Immature natural killer cell (primary cell): ENCODE results near the gene VWA7. TPM values are rescaled to one million over a fixed set of nuclear protein-coding genes. Genes with fewer than 3 reads are reported as not detected.
"Not testable (repeated sequence)": the region's sequence is repeated elsewhere in the genome, so short reads cannot be mapped to it uniquely, and the experiment has no call there.

ENCODE experiments used
- DNase-seq, 3 donors: peaks; one replicate each; pipeline ENCODE4 v3.0.0; 2022; ENCODE audit warnings: mixed read lengths in 1 of 3
- H3K27ac Mint-ChIP-seq, 6 donors: one replicate each; pipeline ENCODE4 v1.8.0; 2020; ENCODE audit warnings: mixed read lengths in 6 of 6, mild to moderate bottlenecking in 5 of 6, inconsistent platforms in 4 of 6, moderate library complexity in 3 of 6
- H3K27me3 Mint-ChIP-seq, 3 donors: one replicate each; pipeline ENCODE4 v1.8.0; 2020 to 2021; ENCODE audit warnings: low read depth in 3 of 3, mild to moderate bottlenecking in 3 of 3, mixed read lengths in 3 of 3, moderate library complexity in 3 of 3, inconsistent platforms in 1 of 3
- H3K36me3 Mint-ChIP-seq, 3 donors: one replicate each; pipeline ENCODE4 v1.8.0; 2020; ENCODE audit warnings: mixed read lengths in 3 of 3, inconsistent platforms in 2 of 3, mild to moderate bottlenecking in 2 of 3
- H3K4me1 Mint-ChIP-seq, 2 donors: one replicate each; pipeline ENCODE4 v1.8.0; 2020; ENCODE audit warnings: inconsistent platforms in 2 of 2, mild to moderate bottlenecking in 2 of 2, mixed read lengths in 2 of 2, moderate library complexity in 1 of 2
- H3K4me3 Mint-ChIP-seq, 5 donors: one replicate each; pipeline ENCODE4 v1.8.0; 2020; ENCODE audit warnings: mild to moderate bottlenecking in 5 of 5, mixed read lengths in 5 of 5, inconsistent platforms in 3 of 5, moderate library complexity in 3 of 5
- H3K9me3 Mint-ChIP-seq, 6 donors: one replicate each; pipeline ENCODE4 v1.8.0; 2020; ENCODE audit warnings: mild to moderate bottlenecking in 6 of 6, mixed read lengths in 6 of 6, inconsistent platforms in 4 of 6, moderate library complexity in 3 of 6
- polyA plus RNA-seq, 3 donors: library from polyadenylated mRNA; unstranded; fragments of 300-500 nt; fragmentation: Illumina TruSeq; gene quantifications; one replicate each; pipeline ENCODE4 v1.2.3, GENCODE V29; 2021

The VWA7 gene
- polyA plus RNA-seq, 3 donors from 2014 or later = 0.21 to 1.8 (median 0.93) TPM

DNA sequence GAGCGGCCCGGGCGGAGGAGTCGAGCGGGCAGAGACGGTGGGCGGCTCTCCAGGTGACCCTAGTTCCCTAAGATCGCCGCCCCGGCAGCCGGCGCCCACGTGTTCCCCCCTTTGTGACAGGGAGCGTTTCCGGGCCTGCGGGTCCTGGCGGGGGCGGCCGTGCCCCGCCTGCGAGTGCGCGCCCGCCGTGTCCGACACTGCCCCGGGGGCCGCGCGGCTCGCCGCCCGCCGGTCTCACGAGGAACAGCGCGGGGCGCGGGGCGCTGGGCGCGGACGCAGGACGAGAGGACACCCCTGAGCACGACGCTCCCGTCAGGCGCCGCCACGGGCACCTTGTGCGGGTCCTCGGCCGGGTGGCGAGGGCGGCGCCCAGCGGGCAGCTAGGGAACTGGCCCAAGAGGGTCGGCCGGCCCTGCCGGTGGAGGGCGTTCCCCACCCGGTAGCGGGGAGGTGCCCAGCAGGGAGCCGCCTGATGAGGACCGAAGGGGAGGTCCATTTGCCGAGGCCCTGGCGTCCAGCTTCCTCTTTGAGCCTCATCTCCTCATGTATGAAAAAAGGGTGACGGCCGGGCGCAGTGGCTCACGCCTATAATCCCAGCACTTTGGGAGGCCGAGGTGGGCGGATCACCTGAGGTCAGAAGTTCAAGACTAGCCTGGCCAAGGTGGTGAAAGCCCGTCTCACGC is 18.6 kb upstream of the VWA7 start, which contains the start of gene VARS1:
VARS1 (minus strand) TSS at position 137 of the 683 bp plus-strand sequence. CDS start 535 bp downstream, outside the sequence.
- Mint-ChIP-seq H3K4me1 (peaks cover 37 to 38% of the 10 kb centered on the region in 2 donors), H3K27ac (peak within 1 kb of the TSS; percentile 96 to 98 (median 98)), H3K36me3 (peaks cover 5 to 8% (median 5%) of the 10 kb centered on the region in 3 donors)

DNA sequence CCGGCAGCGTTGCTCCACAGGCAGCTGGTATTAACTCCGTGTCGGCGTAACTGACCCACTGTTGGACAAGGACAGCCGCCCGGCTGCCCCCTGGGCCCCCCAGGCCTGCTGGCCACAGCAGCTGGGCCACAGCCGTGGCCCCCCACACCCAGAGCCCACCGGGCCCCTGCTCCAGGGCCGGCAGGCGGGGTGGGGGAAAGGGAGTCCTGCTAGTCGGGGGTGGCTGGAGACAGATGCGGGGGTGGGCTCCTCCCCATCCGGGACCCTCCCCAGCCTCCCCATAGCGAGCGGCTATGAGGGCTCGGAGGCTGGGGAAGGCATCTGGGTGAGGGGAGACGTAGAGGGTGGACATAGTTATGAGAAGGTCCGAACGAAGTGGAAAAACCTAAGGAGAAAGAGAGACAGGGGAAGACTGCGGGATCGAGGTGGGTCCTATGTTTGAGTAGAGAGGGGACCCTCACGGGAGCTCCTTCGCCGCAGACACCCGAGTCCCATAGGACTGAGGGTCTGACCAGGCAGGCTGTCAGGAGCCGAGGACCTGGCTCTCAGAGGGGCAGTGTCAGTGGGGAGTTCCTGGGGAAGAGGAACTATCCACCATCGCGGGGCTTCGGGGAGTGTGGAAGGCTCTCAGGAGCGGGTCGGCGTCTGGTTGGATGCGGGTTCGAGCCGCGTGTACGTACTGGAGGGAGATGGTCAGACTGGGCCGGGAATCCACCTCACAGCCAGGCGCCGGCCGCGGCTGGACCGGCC is 17.9 kb upstream of the VWA7 start:
- H3K4me1 Mint-ChIP-seq = peaks cover 38% of the 10 kb centered on the region in 2 donors
- H3K27ac Mint-ChIP-seq = peak overlapping the region; percentile 96 to 98 (median 98)
- peak overlapping the region; percentile 93 to 97 (median 96) for H3K4me3 Mint-ChIP-seq
- DNase-seq = no peak
- H3K9me3 Mint-ChIP-seq = no peaks in the 10 kb centered on the region
- peaks cover 8 to 11% (median 8%) of the 10 kb centered on the region in 3 donors for H3K36me3 Mint-ChIP-seq
- peaks cover 0 to 3% (median 3%) of the 10 kb centered on the region in 3 donors for H3K27me3 Mint-ChIP-seq

More for the DNA sequence above, 18.6 kb upstream of the VWA7 start, which contains the start of gene VARS1:
- H3K9me3 Mint-ChIP-seq = no peaks in the 10 kb centered on the region
- peaks cover 0 to 3% (median 2%) of the 10 kb centered on the region in 3 donors for H3K27me3 Mint-ChIP-seq
- peak within 1 kb of the TSS; percentile 93 to 97 (median 96) for H3K4me3 Mint-ChIP-seq
- peak; percentile 89 to 92 (median 91) for DNase-seq

- peaks cover 8 to 13% (median 8%) of the 10 kb centered on the region in 3 donors for H3K36me3 Mint-ChIP-seq
- H3K4me1 Mint-ChIP-seq = peaks cover 38% of the 10 kb centered on the region in 2 donors
- H3K27me3 Mint-ChIP-seq = peaks cover 0 to 5% (median 5%) of the 10 kb centered on the region in 3 donors
- H3K27ac Mint-ChIP-seq = peak overlapping the region; percentile 27 to 98 (median 62)
- no peaks in the 10 kb centered on the region for H3K9me3 Mint-ChIP-seq
- peak overlapping the region; percentile 33 to 73 (median 67) for H3K4me3 Mint-ChIP-seq
- no peak for DNase-seq
Observed at GRCh38 chr6:31794294-31794865, 17.3 kb upstream of the VWA7 start.

GRCh38 chr6:31793927-31794245 is 16.8 kb upstream of the VWA7 start:
- peak overlapping the region; percentile 27 to 98 (median 62) for H3K27ac Mint-ChIP-seq
- peaks cover 8 to 17% (median 13%) of the 10 kb centered on the region in 3 donors for H3K36me3 Mint-ChIP-seq
- peak overlapping the region; percentile 33 to 73 (median 67) for H3K4me3 Mint-ChIP-seq
- not testable (repeated sequence) for DNase-seq, H3K9me3 Mint-ChIP-seq, H3K27me3 Mint-ChIP-seq
- peaks cover 38% of the 10 kb centered on the region in 2 donors for H3K4me1 Mint-ChIP-seq

DNA sequence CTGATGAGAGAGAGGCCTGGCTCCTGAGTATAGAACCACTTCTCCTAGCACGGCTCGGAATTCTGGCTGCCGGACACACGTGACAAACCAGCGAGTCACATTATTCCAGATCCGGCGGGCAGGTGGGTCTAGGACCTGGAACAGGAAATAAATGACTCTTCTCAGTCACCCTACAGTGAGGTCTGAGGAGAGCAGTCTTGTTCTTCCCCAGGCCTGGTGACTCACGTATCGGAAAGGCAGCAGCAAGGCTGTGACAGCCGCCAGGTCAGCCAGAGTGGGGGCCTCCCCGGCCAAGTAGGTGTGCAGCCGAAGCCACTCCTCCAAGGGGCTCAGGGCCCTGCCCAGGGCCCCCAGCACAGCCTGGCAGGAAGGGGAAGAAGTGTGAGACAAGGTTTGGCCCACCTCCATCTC is 15.6 kb upstream of the VWA7 start:
- Mint-ChIP-seq H3K36me3 (peaks cover 8 to 17% (median 14%) of the 10 kb centered on the region in 3 donors), H3K27ac (no peak overlapping the region), H3K4me1 (peaks cover 33 to 36% of the 10 kb centered on the region in 2 donors), H3K4me3 (no peak overlapping the region), H3K27me3 (peaks cover 0 to 6% (median 5%) of the 10 kb centered on the region in 3 donors), H3K9me3 (no peaks in the 10 kb centered on the region)
- DNase-seq = no peak

- DNase-seq = no peak
- Mint-ChIP-seq H3K4me1 (peaks cover 26 to 29% of the 10 kb centered on the region in 2 donors), H3K27me3 (peaks cover 0 to 6% (median 5%) of the 10 kb centered on the region in 3 donors), H3K4me3 (no peak overlapping the region), H3K27ac (peak overlapping the region in 2 of 6 donors; percentile 61 to 88), H3K36me3 (peaks cover 8 to 17% (median 14%) of the 10 kb centered on the region in 3 donors), H3K9me3 (no peaks in the 10 kb centered on the region)
Observed at GRCh38 chr6:31792090-31792374, 14.9 kb upstream of the VWA7 start.

DNA sequence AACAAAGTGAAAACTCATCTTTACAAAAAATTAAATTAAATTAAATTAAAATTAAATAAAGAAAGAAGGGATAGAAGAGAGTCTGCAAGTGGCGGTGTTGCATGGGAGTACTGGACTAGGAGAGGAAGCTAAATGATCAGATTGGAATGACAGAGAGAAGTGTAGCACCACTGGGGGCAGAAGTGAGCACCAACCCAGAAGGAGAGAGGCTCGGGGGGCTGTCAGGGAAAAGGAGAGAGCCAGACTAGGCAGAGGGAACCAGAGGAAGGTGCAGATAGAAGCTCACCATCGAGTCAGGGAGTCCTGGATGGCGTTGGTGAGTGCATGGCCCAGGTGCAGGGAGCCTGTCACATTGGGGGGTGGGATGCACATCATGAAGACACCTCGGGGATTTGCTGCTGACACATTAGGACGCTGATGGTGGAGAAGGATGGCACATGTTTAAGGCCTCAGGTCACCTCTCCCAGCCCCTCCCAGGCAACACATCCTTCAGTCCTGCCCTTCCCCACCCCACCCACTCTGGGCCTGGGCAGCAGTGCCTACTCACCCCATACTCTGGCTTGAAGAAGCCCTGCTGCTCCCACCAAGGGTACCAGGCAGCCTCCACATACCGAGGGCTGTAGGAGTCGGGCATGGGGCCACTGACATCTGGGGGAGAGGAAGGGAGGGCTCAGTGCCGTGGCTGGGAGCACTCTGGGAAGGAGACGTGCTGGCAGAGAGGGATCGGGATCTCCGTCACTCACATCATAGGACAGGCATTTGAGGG is 14.4 kb upstream of the VWA7 start:
- H3K27ac Mint-ChIP-seq = peak overlapping the region in 4 of 6 donors; percentile 25 to 88 (median 62)
- no peaks in the 10 kb centered on the region for H3K9me3 Mint-ChIP-seq
- DNase-seq = no peak
- peaks cover 21 to 25% of the 10 kb centered on the region in 2 donors for H3K4me1 Mint-ChIP-seq
- peaks cover 0 to 5% (median 3%) of the 10 kb centered on the region in 3 donors for H3K27me3 Mint-ChIP-seq
- peak overlapping the region in 2 of 5 donors; percentile 5 to 35 for H3K4me3 Mint-ChIP-seq
- H3K36me3 Mint-ChIP-seq = peaks cover 8 to 17% (median 14%) of the 10 kb centered on the region in 3 donors

DNA sequence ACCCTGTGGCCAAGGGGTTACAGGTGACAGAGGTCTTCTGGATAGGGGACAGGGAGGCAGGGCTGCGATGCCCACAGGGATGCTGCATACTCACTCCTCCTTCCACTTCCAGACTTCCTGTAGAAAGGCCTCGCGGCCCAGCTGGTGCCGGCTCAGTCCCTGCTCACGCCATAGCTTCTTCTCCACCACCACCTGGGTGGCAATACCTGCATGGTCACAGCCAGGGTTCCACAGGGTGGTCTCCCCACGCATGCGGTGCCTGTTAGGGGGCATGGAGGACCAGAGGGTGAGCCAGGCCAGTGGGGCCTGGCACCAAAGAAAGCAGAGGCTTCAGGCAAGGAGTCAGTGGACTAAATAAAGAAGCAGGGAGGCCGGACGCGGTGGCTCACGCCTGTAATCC is 8.3 kb upstream of the VWA7 start:
- Mint-ChIP-seq H3K27me3 (peaks cover 0 to 4% (median 2%) of the 10 kb centered on the region in 3 donors), H3K9me3 (no peaks in the 10 kb centered on the region), H3K36me3 (peaks cover under 1 to 25% (median 10%) of the 10 kb centered on the region in 3 donors), H3K27ac (no peak overlapping the region), H3K4me1 (no peaks in the 10 kb centered on the region), H3K4me3 (no peak overlapping the region)
- no peak for DNase-seq

- Mint-ChIP-seq H3K27ac (peak overlapping the region in 1 of 6 donors; percentile 46), H3K4me3 (no peak overlapping the region), H3K36me3 (peaks cover 0 to 22% (median 10%) of the 10 kb centered on the region in 3 donors), H3K27me3 (peaks cover 0 to 2% (median 0%) of the 10 kb centered on the region in 3 donors), H3K4me1 (no peaks in the 10 kb centered on the region), H3K9me3 (no peaks in the 10 kb centered on the region)
- DNase-seq = no peak
Observed at GRCh38 chr6:31784098-31784925, 7.2 kb upstream of the VWA7 start.

DNA sequence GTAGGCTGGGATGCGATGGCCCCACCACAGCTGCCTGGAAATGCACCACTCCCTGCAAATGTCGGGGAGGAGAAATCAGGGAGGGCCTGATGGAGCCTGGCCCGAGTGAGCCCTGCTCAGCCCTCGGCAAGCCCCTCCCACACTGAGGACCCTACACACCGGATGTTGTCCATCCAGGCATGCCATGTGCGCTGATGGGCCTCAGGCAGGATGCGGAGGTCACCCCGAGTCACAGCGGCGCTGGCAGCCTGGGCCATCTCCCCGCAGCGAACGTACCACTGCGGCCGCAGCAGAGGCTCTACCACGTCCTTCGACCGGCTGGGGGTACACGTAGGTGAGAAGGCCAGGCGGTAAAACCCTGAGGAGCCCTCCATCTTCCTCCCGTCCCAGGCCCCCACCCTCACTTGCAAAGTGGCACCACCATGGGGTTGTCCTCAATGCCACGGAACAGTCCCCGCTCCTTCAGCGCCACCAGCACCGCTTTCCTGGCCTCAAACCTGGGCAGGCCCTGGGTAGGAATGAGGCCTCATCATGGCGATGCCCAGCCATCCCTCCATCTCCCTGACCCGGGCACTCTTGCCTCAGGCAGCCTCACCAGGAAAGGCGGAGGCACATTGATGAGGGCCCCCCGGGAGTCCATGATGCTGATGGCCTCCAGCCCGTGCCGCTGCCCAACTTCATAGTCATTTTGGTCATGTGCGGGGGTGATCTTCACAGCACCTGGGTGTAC is 5.2 kb upstream of the VWA7 start:
- H3K27me3 Mint-ChIP-seq = peaks cover 0 to 2% (median 0%) of the 10 kb centered on the region in 3 donors
- DNase-seq = no peak
- no peak overlapping the region for H3K4me3 Mint-ChIP-seq
- no peak overlapping the region for H3K27ac Mint-ChIP-seq
- H3K36me3 Mint-ChIP-seq = peaks cover 0 to 18% (median 4%) of the 10 kb centered on the region in 3 donors
- H3K4me1 Mint-ChIP-seq = peaks cover 5 to 6% of the 10 kb centered on the region in 2 donors
- H3K9me3 Mint-ChIP-seq = no peaks in the 10 kb centered on the region

DNA sequence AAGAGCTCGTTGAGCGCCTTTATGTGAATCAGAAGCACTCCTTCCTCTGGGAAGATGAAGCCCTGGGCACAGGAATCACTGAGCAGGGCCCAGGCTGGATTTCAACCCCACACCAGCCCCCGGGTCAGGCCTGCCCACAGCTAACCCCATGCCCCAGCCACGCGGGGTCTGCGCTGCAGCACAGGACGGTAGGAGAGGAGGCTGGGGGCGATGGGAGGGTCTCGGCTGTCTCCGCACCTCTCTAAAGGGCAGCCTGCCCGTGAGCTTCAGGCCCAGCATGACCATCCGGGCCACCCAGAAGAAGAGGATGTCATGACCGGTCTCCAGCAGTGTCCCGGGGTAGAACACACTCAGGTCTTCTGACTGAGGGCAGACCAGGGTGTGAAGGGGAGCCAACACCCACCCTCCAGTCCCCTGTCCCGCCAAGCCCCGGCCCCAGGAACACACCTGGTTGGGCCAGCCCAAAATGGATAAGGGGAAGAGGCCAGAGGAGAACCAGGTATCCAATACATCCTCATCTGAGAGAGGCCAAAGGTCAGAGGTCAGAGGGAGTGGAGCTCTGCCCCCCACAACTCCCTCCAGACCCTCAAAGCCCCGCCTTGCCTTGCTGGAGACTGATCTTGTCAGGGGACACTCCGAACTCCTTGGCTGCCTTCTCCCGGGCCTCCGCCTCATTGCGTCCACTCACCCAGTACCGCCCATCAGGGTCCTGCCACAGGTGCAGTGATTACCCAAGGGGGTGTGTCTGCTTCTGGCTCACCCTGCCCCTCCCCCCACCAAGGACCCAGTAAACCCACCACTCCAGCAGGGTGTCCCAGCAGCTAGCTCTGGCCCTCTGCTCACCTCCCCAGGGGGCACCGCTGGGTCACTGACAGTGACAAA is 4.4 kb upstream of the VWA7 start:
- no peak overlapping the region for H3K27ac Mint-ChIP-seq
- no peaks in the 10 kb centered on the region for H3K9me3 Mint-ChIP-seq
- no peak overlapping the region for H3K4me3 Mint-ChIP-seq
- peaks cover 0 to 2% (median 0%) of the 10 kb centered on the region in 3 donors for H3K27me3 Mint-ChIP-seq
- peaks cover 0 to 18% (median 4%) of the 10 kb centered on the region in 3 donors for H3K36me3 Mint-ChIP-seq
- H3K4me1 Mint-ChIP-seq = peaks cover 10 to 12% of the 10 kb centered on the region in 2 donors
- DNase-seq = no peak
